ENCODE measurements around the gene CIB2.

The CIB2 gene

GRCh38 chr15:78075490-78076230, 55.6 kb downstream of the CIB2 start:
- Histone ChIP-seq H3K27me3 (ENCODE audit: control insufficient read depth, insufficient read depth, low read length) (no peaks in the 10 kb centered on the region), H3K9ac (ENCODE audit: low read length) (peak overlapping the region; percentile 55), H3K9me3 (ENCODE audit: control insufficient read depth, low read length) (no peaks in the 10 kb centered on the region), H3K36me3 (ENCODE audit: control insufficient read depth, insufficient read depth, low read length) (no peaks in the 10 kb centered on the region), H3K4me1 (ENCODE audit: control insufficient read depth, insufficient read depth, low read length) (peaks cover 25% of the 10 kb centered on the region), H3K4me3 (ENCODE audit: low read length) (peak overlapping the region; percentile 2)

DNA sequence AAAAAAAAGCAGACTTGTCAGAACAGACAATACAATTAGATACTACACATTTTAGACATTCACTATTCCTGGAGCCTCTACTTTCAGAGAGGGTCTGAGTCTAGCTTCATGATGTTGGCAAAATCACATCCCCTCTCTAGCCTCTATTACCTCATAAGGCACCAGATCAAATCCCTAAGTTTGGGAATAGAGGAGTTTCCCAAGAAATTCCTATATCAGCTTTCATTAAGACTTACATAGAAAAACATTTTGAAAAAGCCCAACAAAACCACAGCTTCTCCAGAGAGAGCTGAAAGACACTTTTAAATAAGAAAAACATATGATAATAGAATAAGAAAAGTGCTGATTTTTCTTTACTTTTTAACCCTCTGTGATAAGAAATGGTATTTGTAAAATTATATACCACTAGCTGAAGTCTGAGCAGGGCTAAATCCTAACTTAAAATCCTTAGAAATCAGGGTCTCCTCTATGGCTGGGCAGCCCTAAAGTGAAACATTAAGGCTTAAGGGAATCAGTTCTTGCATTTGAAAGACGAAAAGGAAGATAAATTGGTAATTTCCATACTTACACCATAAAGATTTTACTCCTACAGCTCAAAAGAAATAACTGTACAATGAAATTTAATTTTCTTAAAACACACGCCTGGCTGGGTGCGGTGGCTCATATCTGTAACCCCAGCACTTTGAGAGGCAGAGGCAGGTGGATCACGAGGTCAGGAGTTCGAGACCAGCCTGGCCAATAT, 58.0 kb downstream of the CIB2 start:
- Histone ChIP-seq H3K9ac (ENCODE audit: low read length) (no peak overlapping the region), H3K4me3 (ENCODE audit: low read length) (no peak overlapping the region), H3K27me3 (ENCODE audit: control insufficient read depth, insufficient read depth, low read length) (no peaks in the 10 kb centered on the region), H3K36me3 (ENCODE audit: control insufficient read depth, insufficient read depth, low read length) (no peaks in the 10 kb centered on the region), H3K9me3 (ENCODE audit: control insufficient read depth, low read length) (no peaks in the 10 kb centered on the region), H3K4me1 (ENCODE audit: control insufficient read depth, insufficient read depth, low read length) (peaks cover 31% of the 10 kb centered on the region)

DNA sequence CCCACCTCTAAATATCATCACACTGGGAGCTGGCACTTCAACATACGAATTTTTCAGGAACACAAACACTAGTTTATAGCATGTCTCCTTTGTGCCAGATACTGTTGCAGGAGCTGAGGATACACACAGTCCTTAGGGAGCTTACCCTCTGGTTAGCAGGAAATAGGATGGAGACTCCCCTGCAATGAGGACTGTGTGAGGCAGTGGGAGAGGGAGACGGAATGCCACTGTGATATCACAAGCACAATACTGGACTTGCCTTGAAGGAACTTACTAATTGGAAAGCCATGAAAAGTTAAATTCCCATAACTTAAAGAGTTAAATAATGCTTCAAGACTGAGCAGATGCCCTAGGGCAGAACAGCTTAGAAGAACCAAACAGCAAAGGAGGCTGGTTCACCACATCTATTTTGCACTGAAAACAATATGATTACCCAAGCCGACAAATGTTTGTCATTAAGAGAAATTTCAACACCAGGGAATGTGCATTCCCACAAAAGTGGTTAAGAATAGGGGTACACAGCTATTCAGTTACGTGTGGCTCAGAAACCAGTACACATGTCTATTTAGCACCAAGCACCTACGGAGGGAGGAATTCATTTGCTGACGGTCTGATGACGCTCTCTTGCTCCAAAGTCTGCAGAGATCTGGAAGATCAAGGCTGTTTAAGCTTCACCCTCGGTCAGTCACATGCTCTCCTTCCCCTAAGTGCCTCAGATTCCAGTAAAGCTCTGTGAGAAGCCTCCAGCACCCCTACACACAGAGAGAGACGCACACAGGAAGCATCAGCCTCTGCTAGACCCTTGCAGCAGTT, 59.0 kb downstream of the CIB2 start:
- Histone ChIP-seq H3K4me1 (ENCODE audit: control insufficient read depth, insufficient read depth, low read length) (peaks cover 36% of the 10 kb centered on the region), H3K27me3 (ENCODE audit: control insufficient read depth, insufficient read depth, low read length) (no peaks in the 10 kb centered on the region), H3K9ac (ENCODE audit: low read length) (no peak overlapping the region), H3K36me3 (ENCODE audit: control insufficient read depth, insufficient read depth, low read length) (no peaks in the 10 kb centered on the region), H3K9me3 (ENCODE audit: control insufficient read depth, low read length) (no peaks in the 10 kb centered on the region), H3K4me3 (ENCODE audit: low read length) (no peak overlapping the region)

GRCh38 chr15:78071383-78071782, 59.9 kb downstream of the CIB2 start:
- Histone ChIP-seq H3K9me3 (ENCODE audit: control insufficient read depth, low read length) (no peaks in the 10 kb centered on the region), H3K36me3 (ENCODE audit: control insufficient read depth, insufficient read depth, low read length) (no peaks in the 10 kb centered on the region), H3K27me3 (ENCODE audit: control insufficient read depth, insufficient read depth, low read length) (no peaks in the 10 kb centered on the region), H3K9ac (ENCODE audit: low read length) (no peak overlapping the region), H3K4me3 (ENCODE audit: low read length) (no peak overlapping the region), H3K4me1 (ENCODE audit: control insufficient read depth, insufficient read depth, low read length) (peaks cover 45% of the 10 kb centered on the region)

GRCh38 chr15:78070049-78070700, 61.1 kb downstream of the CIB2 start:
- H3K36me3 ChIP-seq (ENCODE audit: control insufficient read depth, insufficient read depth, low read length), result no peaks in the 10 kb centered on the region
- H3K4me3 ChIP-seq (ENCODE audit: low read length), result no peak overlapping the region
- no peaks in the 10 kb centered on the region for H3K9me3 ChIP-seq (ENCODE audit: control insufficient read depth, low read length)
- peaks cover 46% of the 10 kb centered on the region for H3K4me1 ChIP-seq (ENCODE audit: control insufficient read depth, insufficient read depth, low read length)
- no peaks in the 10 kb centered on the region for H3K27me3 ChIP-seq (ENCODE audit: control insufficient read depth, insufficient read depth, low read length)
- no peak overlapping the region for H3K9ac ChIP-seq (ENCODE audit: low read length)

DNA sequence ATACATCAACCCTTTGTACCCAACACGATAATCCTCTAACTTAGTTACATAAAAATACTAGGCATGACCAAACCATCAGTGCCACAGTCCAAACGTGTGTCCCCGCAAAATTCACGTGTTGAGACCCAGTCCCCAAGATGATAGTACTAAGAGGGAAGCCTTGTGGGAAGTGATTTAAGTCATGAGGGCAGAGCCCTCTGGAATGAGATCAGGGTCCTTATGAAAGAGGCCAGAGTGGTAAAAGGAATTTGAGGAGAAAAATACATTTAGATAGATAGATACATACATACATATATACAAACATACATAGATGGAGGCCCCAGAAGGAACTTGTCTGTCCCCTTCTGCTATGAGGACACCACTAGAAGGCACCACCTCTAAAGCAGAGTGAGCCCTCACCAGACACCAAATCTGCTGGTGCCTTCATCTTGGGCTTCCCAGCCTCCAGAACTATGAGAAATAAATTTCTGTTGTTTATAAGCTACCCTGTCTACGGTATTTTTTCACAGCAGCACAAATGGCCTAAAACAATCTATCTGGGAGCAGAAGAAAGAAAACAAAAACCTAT, 61.7 kb downstream of the CIB2 start:
- H3K4me1 ChIP-seq (ENCODE audit: control insufficient read depth, insufficient read depth, low read length), result peaks cover 52% of the 10 kb centered on the region
- H3K9ac ChIP-seq (ENCODE audit: low read length), result no peak overlapping the region
- H3K27me3 ChIP-seq (ENCODE audit: control insufficient read depth, insufficient read depth, low read length), result no peaks in the 10 kb centered on the region
- H3K36me3 ChIP-seq (ENCODE audit: control insufficient read depth, insufficient read depth, low read length), result no peaks in the 10 kb centered on the region
- no peak overlapping the region for H3K4me3 ChIP-seq (ENCODE audit: low read length)
- no peaks in the 10 kb centered on the region for H3K9me3 ChIP-seq (ENCODE audit: control insufficient read depth, low read length)

DNA sequence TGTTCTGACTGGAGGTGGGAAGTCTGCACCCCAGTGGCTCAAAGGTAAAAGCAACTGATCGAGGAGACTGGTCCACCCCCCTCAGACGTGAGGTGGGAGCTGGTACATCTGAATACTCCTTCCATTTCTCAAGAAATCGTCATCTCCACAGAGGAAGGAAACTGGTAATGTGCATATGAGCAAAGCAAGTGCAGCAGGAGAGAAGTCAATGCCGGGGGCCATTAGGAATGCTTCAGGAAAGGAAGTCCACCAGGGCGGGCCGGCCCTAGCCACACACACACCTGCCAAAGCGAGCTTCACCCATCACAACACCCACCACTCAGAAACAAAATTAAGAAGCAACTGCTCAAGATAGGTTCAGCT, 62.2 kb downstream of the CIB2 start:
- no peaks in the 10 kb centered on the region for H3K36me3 ChIP-seq (ENCODE audit: control insufficient read depth, insufficient read depth, low read length)
- peaks cover 55% of the 10 kb centered on the region for H3K4me1 ChIP-seq (ENCODE audit: control insufficient read depth, insufficient read depth, low read length)
- H3K4me3 ChIP-seq (ENCODE audit: low read length), result no peak overlapping the region
- H3K27me3 ChIP-seq (ENCODE audit: control insufficient read depth, insufficient read depth, low read length), result no peaks in the 10 kb centered on the region
- H3K9ac ChIP-seq (ENCODE audit: low read length), result peak overlapping the region; percentile 6
- H3K9me3 ChIP-seq (ENCODE audit: control insufficient read depth, low read length), result no peaks in the 10 kb centered on the region

GRCh38 chr15:78067328-78068228, 63.7 kb downstream of the CIB2 start:
- no peak overlapping the region for H3K4me3 ChIP-seq (ENCODE audit: low read length)
- peaks cover 69% of the 10 kb centered on the region for H3K4me1 ChIP-seq (ENCODE audit: control insufficient read depth, insufficient read depth, low read length)
- H3K27me3 ChIP-seq (ENCODE audit: control insufficient read depth, insufficient read depth, low read length), result no peaks in the 10 kb centered on the region
- no peaks in the 10 kb centered on the region for H3K9me3 ChIP-seq (ENCODE audit: control insufficient read depth, low read length)
- H3K9ac ChIP-seq (ENCODE audit: low read length), result no peak overlapping the region
- no peaks in the 10 kb centered on the region for H3K36me3 ChIP-seq (ENCODE audit: control insufficient read depth, insufficient read depth, low read length)

GRCh38 chr15:78065973-78066946, 65.0 kb downstream of the CIB2 start:
- Histone ChIP-seq H3K4me3 (ENCODE audit: low read length) (no peak overlapping the region), H3K27me3 (ENCODE audit: control insufficient read depth, insufficient read depth, low read length) (no peaks in the 10 kb centered on the region), H3K36me3 (ENCODE audit: control insufficient read depth, insufficient read depth, low read length) (no peaks in the 10 kb centered on the region), H3K9me3 (ENCODE audit: control insufficient read depth, low read length) (no peaks in the 10 kb centered on the region), H3K9ac (ENCODE audit: low read length) (no peak overlapping the region), H3K4me1 (ENCODE audit: control insufficient read depth, insufficient read depth, low read length) (peaks cover 69% of the 10 kb centered on the region)

DNA sequence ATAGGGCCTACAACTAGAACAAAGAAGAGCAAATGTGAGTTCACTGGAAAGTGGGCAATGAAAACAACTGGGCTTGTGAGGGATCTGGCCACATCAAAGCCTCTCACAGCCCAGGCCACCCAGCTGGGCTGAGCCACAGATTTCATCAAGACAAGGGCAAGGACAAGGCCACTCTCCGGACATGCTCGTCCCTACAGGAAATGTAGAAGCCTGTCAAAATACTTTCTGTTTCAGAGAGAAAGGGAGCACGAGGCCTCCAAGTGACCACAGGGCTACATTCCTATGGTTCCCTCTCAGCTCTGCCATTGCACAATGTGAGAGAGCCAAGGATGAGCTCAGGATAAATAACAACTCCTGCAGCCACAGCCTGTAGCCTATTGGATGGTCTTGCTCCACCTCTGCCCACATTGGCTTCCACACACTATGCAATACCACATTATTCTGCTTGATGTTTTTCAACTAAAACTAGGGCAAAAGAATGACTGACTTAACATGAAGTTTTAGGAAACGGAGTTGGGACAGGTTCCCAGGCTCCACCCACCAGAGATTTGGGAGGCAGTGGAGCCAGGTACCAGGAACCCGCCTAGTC, 65.9 kb downstream of the CIB2 start:
- Histone ChIP-seq H3K9ac (ENCODE audit: low read length) (no peak overlapping the region), H3K9me3 (ENCODE audit: control insufficient read depth, low read length) (no peaks in the 10 kb centered on the region), H3K36me3 (ENCODE audit: control insufficient read depth, insufficient read depth, low read length) (no peaks in the 10 kb centered on the region), H3K4me3 (ENCODE audit: low read length) (no peak overlapping the region), H3K4me1 (ENCODE audit: control insufficient read depth, insufficient read depth, low read length) (peaks cover 69% of the 10 kb centered on the region), H3K27me3 (ENCODE audit: control insufficient read depth, insufficient read depth, low read length) (no peaks in the 10 kb centered on the region)

Data from mucosa of stomach (tissue), 1 donor.